Uterus (tissue), 2 donors: ENCODE measurements around the gene RNU6-8.

ENCODE experiments used
- POLR2A ChIP-seq, 2 donors: fragments of 450-650 bp; IDR thresholded peaks; one replicate each; pipeline ENCODE4 v1.6.1; 2016; ENCODE audit warnings: antibody characterized with exemption in 2 of 2, mild to moderate bottlenecking in 1 of 2, moderate library complexity in 1 of 2
- TF ChIP-seq, protein P1 (sequence below), 4 experiments: fragments of 200-600 bp in 2 of 4; fragments of 450-650 bp in 2 of 4; sonication (generic) in 2 of 4; IDR thresholded peaks; one replicate each; pipeline ENCODE4 v1.5.1; 2016 to 2019; ENCODE audit warnings: antibody characterized with exemption in 4 of 4, mild to moderate bottlenecking in 2 of 4, moderate library complexity in 1 of 4

DNA sequence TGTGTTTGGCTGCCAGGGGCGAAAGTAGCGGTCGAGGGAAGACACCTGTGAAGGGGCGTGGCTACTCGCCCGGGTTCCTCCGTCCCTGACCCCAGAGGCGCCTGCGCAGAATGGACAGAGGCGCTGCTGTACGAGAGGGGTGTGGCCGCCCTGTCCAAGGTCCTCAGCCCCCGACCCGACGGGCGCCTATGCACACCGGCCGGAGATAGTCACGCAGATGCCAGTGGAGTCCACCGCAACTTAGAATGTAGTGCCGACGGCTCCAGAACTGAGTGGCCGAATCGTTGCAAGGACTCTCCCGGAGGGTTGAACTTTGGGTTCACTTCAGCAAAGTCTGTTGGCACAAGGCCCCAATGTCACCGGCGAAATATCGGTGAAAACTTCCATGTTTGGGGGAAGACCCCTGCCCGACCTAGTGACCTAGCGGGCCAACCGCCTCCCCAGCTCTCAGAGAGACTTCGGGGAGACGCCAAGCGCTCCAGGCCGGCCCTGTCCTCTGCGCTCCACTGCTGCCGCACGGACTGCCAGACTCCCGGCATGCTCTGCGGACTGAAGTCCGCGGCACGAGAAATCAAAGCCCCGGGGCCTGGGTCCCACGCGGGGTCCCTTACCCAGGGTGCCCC, 1.8 kb downstream of the RNU6-8 start:
- peak in 1 of 2 donors; percentile 30 for TF ChIP-seq POLR2A (IDR thresholded peaks at IDR 0.05)
- TF ChIP-seq, protein P1, sequence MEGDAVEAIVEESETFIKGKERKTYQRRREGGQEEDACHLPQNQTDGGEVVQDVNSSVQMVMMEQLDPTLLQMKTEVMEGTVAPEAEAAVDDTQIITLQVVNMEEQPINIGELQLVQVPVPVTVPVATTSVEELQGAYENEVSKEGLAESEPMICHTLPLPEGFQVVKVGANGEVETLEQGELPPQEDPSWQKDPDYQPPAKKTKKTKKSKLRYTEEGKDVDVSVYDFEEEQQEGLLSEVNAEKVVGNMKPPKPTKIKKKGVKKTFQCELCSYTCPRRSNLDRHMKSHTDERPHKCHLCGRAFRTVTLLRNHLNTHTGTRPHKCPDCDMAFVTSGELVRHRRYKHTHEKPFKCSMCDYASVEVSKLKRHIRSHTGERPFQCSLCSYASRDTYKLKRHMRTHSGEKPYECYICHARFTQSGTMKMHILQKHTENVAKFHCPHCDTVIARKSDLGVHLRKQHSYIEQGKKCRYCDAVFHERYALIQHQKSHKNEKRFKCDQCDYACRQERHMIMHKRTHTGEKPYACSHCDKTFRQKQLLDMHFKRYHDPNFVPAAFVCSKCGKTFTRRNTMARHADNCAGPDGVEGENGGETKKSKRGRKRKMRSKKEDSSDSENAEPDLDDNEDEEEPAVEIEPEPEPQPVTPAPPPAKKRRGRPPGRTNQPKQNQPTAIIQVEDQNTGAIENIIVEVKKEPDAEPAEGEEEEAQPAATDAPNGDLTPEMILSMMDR (IDR thresholded peaks at IDR 0.05): no peak
